ENCODE data around the gene EPB41L4A. TPM values are rescaled to one million over a fixed set of nuclear protein-coding genes. Genes with fewer than 3 reads are reported as not detected.
"Not testable (repeated sequence)": the region's sequence is repeated elsewhere in the genome, so short reads cannot be mapped to it uniquely, and the experiment has no call there.

Gene EPB41L4A
- total RNA-seq, 3 donors from 2014 or later, result 11.8 to 18.2 (median 13.2) TPM

DNA sequence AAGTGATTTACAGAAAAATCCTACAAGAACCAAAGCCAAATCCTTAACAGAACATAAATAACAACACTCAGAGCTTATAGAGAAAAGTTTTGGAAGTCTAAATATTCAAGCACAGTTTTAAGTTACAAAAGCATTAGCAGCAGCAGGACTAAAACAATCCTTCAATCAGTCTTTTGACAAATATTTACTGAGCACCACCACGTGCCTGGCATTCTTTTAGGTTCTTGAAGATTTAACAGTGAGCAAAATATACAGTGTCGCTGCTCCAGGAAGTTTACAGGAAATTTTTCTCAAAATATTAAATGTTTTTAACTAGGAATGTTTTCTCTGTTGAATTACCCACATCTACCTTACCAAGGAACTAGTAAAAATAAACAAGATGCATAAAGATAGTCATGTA, 11.4 kb downstream of the EPB41L4A start:
- intact Hi-C loops (cut with DNase I, micrococcal nuclease), result no loop called here
- no peak for ATAC-seq
- no peak for DNase-seq
- Histone ChIP-seq H3K4me1 (ENCODE audit: low read depth) (no peaks in the 10 kb centered on the region), H3K36me3 (ENCODE audit: low read depth) (no peaks in the 10 kb centered on the region), H3K4me3 (no peak overlapping the region), H3K9me3 (no peaks in the 10 kb centered on the region)
- no peak for TF ChIP-seq CTCF (IDR thresholded peaks at IDR 0.05)

DNA sequence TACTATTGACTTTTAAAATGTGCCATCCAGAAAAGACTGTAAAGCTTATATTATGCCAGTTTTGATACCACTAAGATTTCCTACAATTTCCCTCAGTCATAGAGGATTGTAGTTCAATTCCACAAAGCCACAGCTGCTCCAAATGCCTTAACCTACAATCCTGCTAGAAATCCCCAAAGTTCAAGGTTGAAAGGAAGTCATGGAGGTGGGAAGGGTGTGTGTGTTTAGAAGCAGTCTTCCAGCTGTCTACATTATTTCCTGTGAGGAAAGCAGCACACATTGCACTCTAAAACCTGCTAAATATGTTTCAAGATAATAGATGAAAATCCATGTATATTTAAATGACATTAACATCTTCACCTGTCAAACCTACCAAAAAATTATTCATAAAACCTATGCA, 11.8 kb downstream of the EPB41L4A start:
- Histone ChIP-seq H3K4me3 (no peak overlapping the region), H3K36me3 (ENCODE audit: low read depth) (no peaks in the 10 kb centered on the region), H3K4me1 (ENCODE audit: low read depth) (no peaks in the 10 kb centered on the region), H3K9me3 (no peaks in the 10 kb centered on the region)
- ATAC-seq (no peak), DNase-seq (no peak)
- intact Hi-C loops (cut with DNase I, micrococcal nuclease), result no loop called here
- TF ChIP-seq CTCF (IDR thresholded peaks at IDR 0.05), result no peak

GRCh38 chr5:112403069-112403468, 16.0 kb downstream of the EPB41L4A start:
- no peak for TF ChIP-seq CTCF (IDR thresholded peaks at IDR 0.05)
- H3K9me3 ChIP-seq, result no peaks in the 10 kb centered on the region
- H3K36me3 ChIP-seq (ENCODE audit: low read depth), result no peaks in the 10 kb centered on the region
- intact Hi-C loops (cut with DNase I, micrococcal nuclease), result no loop called here
- no peaks in the 10 kb centered on the region for H3K4me1 ChIP-seq (ENCODE audit: low read depth)
- ATAC-seq, result no peak
- DNase-seq, result no peak
- no peak overlapping the region for H3K4me3 ChIP-seq

DNA sequence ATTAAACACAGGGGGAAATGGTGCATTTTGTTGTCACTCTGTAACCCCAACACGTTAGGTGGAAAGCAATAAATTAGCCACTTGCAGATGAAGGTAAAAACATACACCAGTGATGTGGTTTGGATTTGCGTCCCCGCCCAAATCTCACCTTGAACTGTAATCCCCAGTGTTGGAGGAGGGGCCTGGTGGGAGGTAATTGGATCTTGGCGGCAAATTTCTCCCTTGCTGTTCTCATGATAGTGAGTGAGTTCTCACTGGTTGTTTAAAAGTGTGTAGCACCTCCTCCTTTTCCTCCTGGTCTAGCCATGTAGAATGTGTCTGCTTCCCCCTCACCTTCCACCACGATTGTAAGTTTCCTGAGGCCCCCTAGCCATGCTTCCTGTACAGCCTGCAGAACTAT, 17.2 kb downstream of the EPB41L4A start:
- ATAC-seq (no peak), DNase-seq (no peak)
- TF ChIP-seq CTCF (IDR thresholded peaks at IDR 0.05), result no peak
- H3K36me3 ChIP-seq (ENCODE audit: low read depth), result no peaks in the 10 kb centered on the region
- H3K4me1 ChIP-seq (ENCODE audit: low read depth), result no peaks in the 10 kb centered on the region
- H3K9me3 ChIP-seq, result no peaks in the 10 kb centered on the region
- intact Hi-C loops (cut with DNase I, micrococcal nuclease), result no loop called here
- no peak overlapping the region for H3K4me3 ChIP-seq

GRCh38 chr5:112397690-112398089, 21.4 kb downstream of the EPB41L4A start:
- no peak for TF ChIP-seq CTCF (IDR thresholded peaks at IDR 0.05)
- DNase-seq (no peak), ATAC-seq (no peak)
- Histone ChIP-seq H3K4me1 (ENCODE audit: low read depth) (no peaks in the 10 kb centered on the region), H3K36me3 (ENCODE audit: low read depth) (no peaks in the 10 kb centered on the region), H3K9me3 (no peaks in the 10 kb centered on the region), H3K4me3 (no peak overlapping the region)
- intact Hi-C loops (cut with DNase I, micrococcal nuclease), result no loop called here

GRCh38 chr5:112396430-112396829, 22.6 kb downstream of the EPB41L4A start:
- Histone ChIP-seq H3K36me3 (ENCODE audit: low read depth) (no peaks in the 10 kb centered on the region), H3K4me3 (no peak overlapping the region), H3K4me1 (ENCODE audit: low read depth) (no peaks in the 10 kb centered on the region), H3K9me3 (no peaks in the 10 kb centered on the region)
- ATAC-seq (no peak), DNase-seq (no peak)
- no peak for TF ChIP-seq CTCF (IDR thresholded peaks at IDR 0.05)
- intact Hi-C loops (cut with DNase I, micrococcal nuclease), result no loop called here

GRCh38 chr5:112395299-112395698, 23.8 kb downstream of the EPB41L4A start:
- intact Hi-C loops (cut with DNase I, micrococcal nuclease); H3K4me3 ChIP-seq; ATAC-seq; DNase-seq; H3K9me3 ChIP-seq; H3K36me3 ChIP-seq (ENCODE audit: low read depth); H3K4me1 ChIP-seq (ENCODE audit: low read depth): not testable (repeated sequence)
